KOPT-K1 (cell line): ENCODE results near the gene DCAF10.
"Not testable (repeated sequence)": the region's sequence is repeated elsewhere in the genome, so short reads cannot be mapped to it uniquely, and the experiment has no call there.

Experiments
- H3K27ac ChIP-seq: fragments of 200-600 bp; sonication (generic); 2 replicates; pipeline ENCODE4 v1.5.1; 2016; ENCODE audit warnings: antibody characterized with exemption, mild to moderate bottlenecking, low read depth, low read length; ENCODE audit not compliant: poor library complexity, severe bottlenecking
- H3K36me3 ChIP-seq: fragments of 200-600 bp; sonication (generic); 2 replicates; pipeline ENCODE4 v1.5.1; 2017; ENCODE audit warnings: antibody characterized with exemption, mild to moderate bottlenecking, low read length, moderate library complexity; ENCODE audit not compliant: insufficient read depth
- H3K9me3 ChIP-seq: fragments of 200-600 bp; sonication (generic); 2 replicates; pipeline ENCODE4 v1.5.1; 2017; ENCODE audit warnings: antibody characterized with exemption, low read length, mild to moderate bottlenecking; ENCODE audit not compliant: insufficient read depth, poor library complexity, severe bottlenecking

Gene DCAF10, protein sequence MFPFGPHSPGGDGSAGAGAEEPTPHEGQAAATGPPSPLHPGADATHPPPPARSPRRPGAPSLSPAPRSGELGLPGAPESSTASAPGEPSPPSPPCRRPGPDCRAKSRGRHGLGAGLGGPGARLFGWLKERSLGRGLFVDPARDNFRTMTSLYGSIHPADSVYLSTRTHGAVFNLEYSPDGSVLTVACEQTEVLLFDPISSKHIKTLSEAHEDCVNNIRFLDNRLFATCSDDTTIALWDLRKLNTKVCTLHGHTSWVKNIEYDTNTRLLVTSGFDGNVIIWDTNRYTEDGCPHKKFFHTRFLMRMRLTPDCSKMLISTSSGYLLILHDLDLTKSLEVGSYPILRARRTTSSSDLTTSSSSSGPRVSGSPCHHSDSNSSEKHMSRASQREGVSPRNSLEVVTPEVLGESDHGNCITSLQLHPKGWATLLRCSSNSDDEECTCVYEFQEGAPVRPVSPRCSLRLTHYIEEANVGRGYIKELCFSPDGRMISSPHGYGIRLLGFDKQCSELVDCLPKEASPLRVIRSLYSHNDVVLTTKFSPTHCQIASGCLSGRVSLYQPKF

DNA sequence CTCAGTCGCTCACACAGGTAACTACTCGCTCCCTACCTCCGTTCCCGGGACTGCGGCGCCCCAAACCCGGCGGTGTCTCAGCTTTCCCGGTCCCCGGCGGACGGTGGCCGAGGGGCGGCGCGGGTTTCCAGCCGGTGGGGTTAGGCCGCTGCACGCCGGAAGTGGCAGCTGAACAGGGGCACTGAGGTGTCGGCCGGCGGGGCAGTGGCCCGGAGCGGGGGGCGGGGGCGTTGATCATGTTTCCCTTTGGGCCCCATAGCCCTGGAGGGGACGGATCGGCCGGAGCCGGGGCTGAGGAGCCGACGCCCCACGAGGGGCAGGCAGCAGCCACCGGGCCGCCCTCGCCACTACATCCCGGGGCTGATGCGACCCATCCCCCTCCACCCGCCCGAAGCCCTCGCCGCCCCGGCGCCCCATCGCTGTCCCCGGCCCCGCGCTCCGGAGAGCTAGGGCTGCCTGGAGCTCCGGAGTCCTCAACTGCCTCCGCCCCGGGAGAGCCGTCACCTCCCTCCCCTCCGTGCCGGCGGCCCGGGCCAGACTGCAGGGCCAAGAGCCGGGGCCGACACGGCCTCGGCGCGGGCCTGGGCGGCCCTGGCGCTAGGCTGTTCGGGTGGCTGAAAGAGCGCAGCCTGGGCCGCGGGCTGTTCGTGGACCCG is at the start of gene DCAF10:
TSS of gene DCAF10 (plus strand) at position 167 of the 656 bp plus-strand sequence. CDS start at position 237, 70 bp downstream.
- Histone ChIP-seq H3K9me3 (no peaks in the 10 kb centered on the region), H3K27ac (peak within 1 kb of the TSS; percentile 74), H3K36me3 (peaks cover 8% of the 10 kb centered on the region; the same call in 1 of the 2 replicates)

DNA sequence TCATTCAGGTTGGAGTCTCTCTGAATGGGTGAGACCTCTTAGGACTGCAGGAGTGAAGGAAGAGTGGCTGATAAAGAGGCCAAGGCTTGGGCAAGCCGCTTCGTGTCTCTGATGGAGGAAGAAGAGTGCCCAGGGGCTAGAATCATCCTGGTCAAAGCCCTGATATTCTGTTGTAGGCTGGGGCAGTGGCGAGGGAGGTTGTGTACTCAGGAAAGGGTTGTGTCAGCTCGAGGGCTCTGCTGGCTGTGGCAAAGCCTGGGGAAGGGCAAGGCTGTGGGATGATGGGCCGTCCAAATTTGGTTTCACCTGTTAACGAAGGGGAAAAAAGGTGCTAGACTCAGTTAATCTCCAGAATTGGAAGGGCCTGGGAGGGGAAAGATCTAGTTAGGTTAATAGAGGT is 49.4 kb upstream of the DCAF10 start:
- H3K9me3 ChIP-seq, result no peaks in the 10 kb centered on the region
- H3K36me3 ChIP-seq, result no peaks in the 10 kb centered on the region
- H3K27ac ChIP-seq, result no peak overlapping the region

DNA sequence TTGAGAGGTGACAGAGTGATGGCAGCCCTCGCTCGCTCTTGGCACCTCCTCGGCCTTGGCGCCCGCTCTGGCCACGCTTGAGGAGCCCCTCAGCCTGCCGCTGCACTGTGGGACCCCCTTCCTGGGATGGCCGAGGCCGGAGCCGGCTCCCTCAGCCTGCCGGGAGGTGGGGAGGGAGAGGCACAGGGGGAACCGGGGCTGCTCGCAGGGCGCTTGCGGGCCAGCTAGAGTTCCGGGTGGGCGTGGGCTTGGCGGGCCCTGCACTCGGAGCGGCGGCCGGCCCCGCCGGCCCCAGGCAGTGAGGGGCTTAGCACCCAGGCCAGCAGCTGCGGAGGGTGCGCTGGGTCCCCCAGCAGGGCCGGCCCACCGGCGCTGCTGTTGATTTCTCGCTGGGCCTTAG is 48.9 kb upstream of the DCAF10 start:
- H3K36me3 ChIP-seq, result not testable (repeated sequence)

DNA sequence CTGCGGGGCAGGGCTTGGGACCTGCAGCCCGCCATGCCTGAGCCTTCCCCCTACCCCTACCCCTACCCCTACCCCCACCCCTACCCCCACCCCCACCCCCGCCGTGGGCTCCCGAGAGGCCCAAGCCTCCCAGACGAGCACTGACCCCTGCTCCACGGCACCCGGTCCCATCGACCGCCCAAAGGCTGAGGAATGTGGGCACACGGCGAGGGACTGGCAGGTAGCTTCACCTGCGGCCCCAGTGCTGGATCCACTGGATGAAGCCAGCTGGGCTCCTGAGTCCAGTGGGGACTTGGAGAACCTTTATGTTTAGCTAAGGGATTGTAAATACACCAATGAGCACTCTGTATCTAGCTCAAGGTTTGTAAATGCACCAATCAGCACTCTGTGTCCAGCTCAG is 48.5 kb upstream of the DCAF10 start:
- not testable (repeated sequence) for H3K27ac ChIP-seq, H3K36me3 ChIP-seq, H3K9me3 ChIP-seq

More for the DNA sequence above, 48.9 kb upstream of the DCAF10 start:
- H3K9me3 ChIP-seq, H3K27ac ChIP-seq: not testable (repeated sequence)

DNA sequence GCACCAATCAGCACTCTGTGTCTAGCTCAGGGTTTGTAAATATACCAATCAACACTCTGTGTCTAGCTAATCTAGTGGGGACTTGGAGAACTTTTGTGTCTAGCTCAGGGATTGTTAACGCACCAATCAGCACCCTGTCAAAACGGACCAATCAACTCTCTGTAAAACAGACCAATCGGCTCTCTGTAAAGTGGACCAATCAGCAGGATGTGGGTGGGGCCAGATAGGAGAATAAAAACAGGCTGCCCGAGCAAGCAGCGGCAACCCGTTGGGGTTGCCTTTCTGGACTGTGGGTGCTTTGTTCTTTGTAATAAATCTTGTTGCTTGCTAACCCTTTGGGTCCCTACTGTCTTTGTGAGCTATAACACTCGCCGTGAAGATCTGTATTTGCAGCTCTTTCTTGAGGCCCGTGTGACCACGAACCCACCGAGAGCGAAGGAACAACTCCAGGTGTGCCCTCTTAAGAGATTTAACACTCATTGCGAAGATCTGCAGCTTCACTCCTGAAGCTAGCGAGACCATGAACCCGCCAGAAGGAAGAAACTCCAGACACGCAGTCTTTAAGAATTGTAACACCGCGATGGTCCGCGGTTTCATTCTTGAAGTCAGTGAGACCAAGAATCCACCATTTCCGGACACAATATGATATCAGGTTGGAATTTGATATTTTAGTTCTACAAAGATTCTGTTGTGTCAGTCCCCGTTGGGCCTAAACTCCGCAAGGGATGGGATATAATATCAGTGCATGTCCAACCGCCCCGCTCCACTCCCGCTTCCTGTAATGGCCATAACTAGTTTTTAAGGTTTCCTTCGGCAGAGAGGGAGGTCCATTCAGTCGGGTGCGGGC is 47.7 kb upstream of the DCAF10 start:
- H3K9me3 ChIP-seq, result no peaks in the 10 kb centered on the region
- peaks cover 5% of the 10 kb centered on the region; the same call in 1 of the 2 replicates for H3K36me3 ChIP-seq
- peak overlapping the region; percentile 67 for H3K27ac ChIP-seq

DNA sequence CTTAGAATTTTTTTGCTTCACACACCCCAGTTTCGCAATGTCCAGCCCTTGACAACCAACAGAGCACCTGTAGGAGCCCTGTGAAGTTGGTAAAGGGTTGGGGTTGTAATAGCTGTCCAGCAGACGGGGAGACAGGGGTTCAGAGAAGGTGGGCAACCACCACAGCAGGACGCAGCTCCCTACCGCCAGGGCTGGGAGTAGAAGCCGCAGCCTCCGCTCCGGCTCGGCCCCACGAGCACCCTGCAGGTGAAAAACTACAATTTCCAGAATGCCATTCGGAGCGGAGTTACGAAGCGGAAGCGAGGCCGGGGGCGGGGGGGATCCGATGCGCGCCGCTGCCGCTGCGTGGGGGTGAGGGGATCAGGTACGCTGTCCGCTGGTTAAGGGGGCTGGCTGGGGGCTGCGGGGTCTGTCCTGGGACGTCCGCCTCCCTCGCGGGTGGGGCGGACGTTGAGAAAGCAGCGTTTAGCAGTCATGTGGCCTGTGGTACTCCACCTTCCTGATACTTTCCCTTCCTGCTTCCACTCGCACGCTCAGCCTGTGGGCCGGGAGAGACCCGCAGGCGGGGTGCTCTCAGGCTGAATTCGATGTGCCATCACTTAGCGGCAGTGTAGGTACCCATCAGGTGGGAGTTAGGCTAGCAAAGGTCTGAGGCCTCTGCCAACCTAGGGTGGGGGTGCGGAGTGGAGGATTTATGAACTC is 47.0 kb upstream of the DCAF10 start, which contains the start of gene TRMT10B:
TSS of gene TRMT10B (plus strand) at position 317 of the 702 bp plus-strand sequence. CDS start 8,127 bp downstream, outside the sequence.
- H3K27ac ChIP-seq, result peak within 1 kb of the TSS; percentile 67
- peaks cover 5% of the 10 kb centered on the region; the same call in 1 of the 2 replicates for H3K36me3 ChIP-seq
- H3K9me3 ChIP-seq, result no peaks in the 10 kb centered on the region

DNA sequence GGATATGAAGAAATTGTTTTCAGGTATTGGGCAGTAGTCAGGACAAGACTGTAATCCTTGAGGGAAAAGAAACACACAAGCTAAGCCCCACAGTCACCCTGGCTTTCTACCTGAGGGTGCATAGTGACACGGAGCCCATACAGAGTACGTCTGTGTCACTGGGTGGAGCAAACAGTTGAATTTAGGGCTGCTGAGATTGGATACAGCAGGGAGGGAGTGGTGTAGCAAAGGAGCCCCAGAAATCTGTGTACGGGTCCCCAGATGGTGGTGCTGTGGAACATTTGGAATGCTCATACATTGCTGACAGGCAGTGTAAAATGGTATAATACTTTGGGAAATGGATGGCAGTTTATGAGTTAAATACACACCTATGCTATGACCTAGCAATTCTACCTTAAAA is 41.9 kb upstream of the DCAF10 start:
- peaks cover 7% of the 10 kb centered on the region; the same call in 1 of the 2 replicates for H3K36me3 ChIP-seq
- H3K27ac ChIP-seq, result no peak overlapping the region
- H3K9me3 ChIP-seq, result no peaks in the 10 kb centered on the region

DNA sequence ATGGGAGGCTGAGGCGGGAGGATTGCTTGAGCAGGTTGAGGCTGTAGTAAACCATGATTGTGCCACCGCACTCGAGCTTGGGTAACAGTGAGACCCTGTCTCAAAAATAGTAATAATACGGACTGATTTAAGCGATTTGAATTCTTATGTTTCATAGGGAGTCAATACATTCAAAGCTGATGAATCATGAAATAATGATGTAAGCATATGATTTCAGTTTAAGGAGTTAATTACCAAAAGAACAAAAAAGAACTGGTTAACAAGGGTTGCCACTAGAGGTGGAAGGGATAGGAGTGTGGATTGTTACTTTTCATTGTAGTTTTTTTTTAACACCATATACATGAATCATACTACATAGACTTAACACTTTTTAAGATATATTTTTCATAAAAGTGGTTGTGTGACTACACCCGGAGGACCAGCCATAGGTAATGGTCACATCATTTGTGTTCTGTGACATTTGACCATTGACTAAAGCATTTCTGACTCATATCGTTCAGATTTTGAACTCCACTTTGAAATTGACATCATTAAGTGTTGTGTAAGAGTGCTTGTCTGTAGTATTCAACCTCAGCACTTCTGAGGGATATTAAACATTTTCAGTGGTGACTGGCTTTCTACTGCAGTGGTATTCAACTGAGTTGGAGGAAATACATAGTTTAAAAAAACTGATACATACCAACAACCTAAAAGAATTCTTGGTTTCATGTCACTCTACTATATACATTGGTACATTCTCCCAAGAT is 40.0 kb upstream of the DCAF10 start:
- H3K27ac ChIP-seq, result no peak overlapping the region
- no peaks in the 10 kb centered on the region for H3K9me3 ChIP-seq
- peaks cover 10% of the 10 kb centered on the region; the same call in 1 of the 2 replicates for H3K36me3 ChIP-seq

DNA sequence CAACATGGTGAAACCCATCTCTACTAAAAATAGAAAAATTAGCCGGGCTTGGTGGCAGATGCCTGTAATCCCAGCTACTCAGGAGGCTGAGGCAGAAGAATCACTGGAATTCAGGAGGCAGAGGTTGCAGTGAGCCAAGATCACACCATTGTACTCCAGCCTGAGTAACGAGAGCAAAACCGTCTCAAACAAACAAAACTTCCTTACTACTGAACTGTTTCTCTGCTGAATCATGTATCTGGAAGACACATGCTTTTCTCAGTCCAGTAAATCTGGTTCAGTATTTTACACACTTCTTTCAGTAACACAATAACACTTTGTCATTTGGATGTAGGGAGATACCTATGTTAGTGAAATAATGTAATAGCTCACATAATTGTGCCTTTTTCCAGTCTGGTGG is 39.1 kb upstream of the DCAF10 start:
- Histone ChIP-seq H3K9me3 (no peaks in the 10 kb centered on the region), H3K27ac (no peak overlapping the region), H3K36me3 (peaks cover 10% of the 10 kb centered on the region; the same call in 1 of the 2 replicates)

DNA sequence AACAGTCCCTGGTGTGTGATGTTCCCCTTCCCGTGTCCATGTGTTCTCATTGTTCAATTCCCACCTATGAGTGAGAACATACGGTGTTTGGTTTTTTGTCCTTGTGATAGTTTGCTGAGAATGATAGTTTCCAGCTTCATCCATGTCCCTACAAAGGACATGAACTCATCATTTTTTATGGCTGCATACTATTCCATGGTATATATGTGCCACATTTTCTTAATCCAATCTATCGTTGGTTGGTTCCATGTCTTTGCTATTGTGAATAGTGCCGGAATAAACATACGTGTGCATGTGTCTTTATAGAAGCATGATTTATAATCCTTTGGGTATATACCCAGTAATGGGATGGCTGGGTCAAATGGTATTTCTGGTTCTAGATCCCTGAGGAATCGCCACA is 35.3 kb upstream of the DCAF10 start:
- H3K27ac ChIP-seq, H3K9me3 ChIP-seq: not testable (repeated sequence)
- peaks cover 17% of the 10 kb centered on the region for H3K36me3 ChIP-seq

DNA sequence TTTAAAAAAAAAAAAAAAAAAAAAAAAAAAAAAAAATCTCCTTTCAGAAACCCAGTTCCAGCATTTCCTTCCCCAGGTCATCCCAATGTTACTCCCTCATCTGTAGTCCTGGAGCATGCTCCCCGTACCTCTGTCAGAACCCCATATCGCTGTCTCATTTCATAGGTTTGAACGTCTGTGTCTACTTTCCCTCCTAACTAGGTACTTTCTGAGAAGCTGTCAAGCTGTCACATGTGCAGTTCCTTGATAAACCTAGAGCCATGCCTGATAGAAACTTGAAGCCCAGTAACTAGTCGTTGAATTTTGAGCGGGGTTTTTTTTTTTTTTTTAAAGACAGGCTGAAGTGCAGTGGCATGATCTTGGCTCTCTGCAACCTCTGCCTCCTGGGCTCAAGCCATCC is 31.3 kb upstream of the DCAF10 start:
- no peaks in the 10 kb centered on the region for H3K9me3 ChIP-seq
- peaks cover 48% of the 10 kb centered on the region for H3K36me3 ChIP-seq
- H3K27ac ChIP-seq, result no peak overlapping the region

DNA sequence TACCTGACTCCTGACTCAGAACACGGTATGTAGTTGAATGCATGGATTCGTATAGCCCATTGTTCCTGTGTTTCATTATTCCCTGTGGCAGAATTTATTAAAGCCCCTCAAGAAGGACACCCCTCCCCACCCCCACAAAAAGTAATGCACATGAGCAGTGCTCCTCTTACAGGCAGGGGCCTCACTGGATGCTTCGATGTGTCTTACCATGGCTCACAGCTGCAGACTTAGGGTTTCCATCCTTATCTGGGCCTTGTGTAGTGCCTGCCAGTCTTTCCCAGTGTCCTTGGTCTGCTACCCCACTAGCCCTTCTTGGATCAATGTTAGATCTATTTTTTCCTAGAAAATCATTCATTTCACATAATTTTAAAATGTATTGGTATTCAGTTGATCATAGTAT is 30.6 kb upstream of the DCAF10 start:
- Histone ChIP-seq H3K27ac (no peak overlapping the region), H3K36me3 (peaks cover 54% of the 10 kb centered on the region), H3K9me3 (no peaks in the 10 kb centered on the region)

DNA sequence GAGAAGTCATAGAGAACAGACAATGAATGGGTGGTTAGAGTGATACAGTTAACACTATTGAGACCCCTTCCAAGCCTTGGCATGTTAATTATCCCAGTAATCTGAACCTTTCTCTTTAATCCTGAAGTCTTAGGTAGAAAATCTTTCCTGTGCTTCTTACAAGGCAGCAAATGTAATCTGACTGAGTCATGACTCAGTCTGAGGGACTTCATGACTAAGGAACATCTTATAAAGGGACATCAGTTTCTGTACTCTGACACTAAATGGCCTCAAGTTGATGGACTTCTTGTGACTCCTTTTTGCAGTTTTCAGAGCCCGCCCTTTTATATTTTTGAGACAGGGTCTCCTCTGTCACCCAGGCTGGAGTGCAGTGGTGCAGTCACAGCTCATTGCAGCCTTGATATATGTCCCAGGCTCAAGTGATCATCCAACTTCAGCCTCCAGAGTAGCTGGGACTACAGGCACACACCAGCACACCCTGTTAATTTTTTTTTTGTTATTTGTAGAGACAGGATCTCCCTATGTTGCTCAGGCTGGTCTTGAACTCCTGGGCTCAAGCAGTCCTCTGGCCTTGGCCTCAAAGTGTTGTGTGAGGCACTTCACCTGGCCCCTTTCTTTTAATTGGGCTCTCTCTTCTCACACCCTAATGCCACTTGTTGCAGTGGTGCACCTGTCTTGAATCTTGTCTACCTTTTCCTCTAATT is 25.2 kb upstream of the DCAF10 start:
- no peak overlapping the region for H3K27ac ChIP-seq
- no peaks in the 10 kb centered on the region for H3K9me3 ChIP-seq
- peaks cover 95% of the 10 kb centered on the region for H3K36me3 ChIP-seq
